ENCODE results near the gene PKDCC. TPM values are rescaled to one million over a fixed set of nuclear protein-coding genes. Genes with fewer than 3 reads are reported as not detected.

Gene PKDCC
- total and polyA plus RNA-seq, 2 of the 8 experiments (the other 6 are each of a cell fraction or from before 2014, with no cell fraction given): 49.9 to 80.1 TPM

GRCh38 chr2:42007551-42007950 is 40.3 kb upstream of the PKDCC start:
- CTCF ChIA-PET (ENCODE audit: partially characterized antibody): interaction anchor here (0.6 to 2.3 kb wide), 6 partner anchors 11 to 154 kb away, joined by 3 to 8 read pairs (median 3); no protein-coding TSS in a partner anchor

More at GRCh38 chr2:42007551-42007950, 40.3 kb upstream of the PKDCC start:
- H3K56ac ChIP-seq (replicated peaks; ENCODE audit: insufficient read length, low read depth, low read length): no peak overlapping the region
- H3K79me1 ChIP-seq (ENCODE audit: low read depth, low read length): no peaks in the 10 kb centered on the region
- DNase-seq (ENCODE audit: low read depth in 1 of 2, low spot score in 2 of 2): no peak
- no peak overlapping the region for H3K4ac ChIP-seq (replicated peaks; ENCODE audit: insufficient read length, low read depth, low read length)
- no peak overlapping the region for H3K4me2 ChIP-seq (ENCODE audit: insufficient read depth in 1 of 2, low read depth in 2 of 2, low read length in 2 of 2)
- H3K36me3 ChIP-seq (ENCODE audit: control insufficient read depth in 2 of 4, insufficient read depth in 4 of 4, low read length in 3 of 4): no peaks in the 10 kb centered on the region
- no peaks in the 10 kb centered on the region for H3K4me1 ChIP-seq (replicated peaks in 1 of 4; ENCODE audit: control insufficient read depth in 3 of 4, insufficient read depth in 4 of 4, low read length in 3 of 4)
- H4K91ac ChIP-seq (replicated peaks; ENCODE audit: insufficient read length, low read length): no peak overlapping the region
- WGBS, 2 experiments (ENCODE audit: extremely low coverage in 1 of 2, insufficient coverage in 1 of 2, insufficient read length in 1 of 2, insufficient replicate concordance in 2 of 2, low coverage in 1 of 2, low lambda C conversion rate in 2 of 2, missing lambda C conversion rate in 1 of 2): 89% methylated on average over 7 of the region's 7 CpGs; no CpG with 5 or more reads in 1 of the 2 experiments
- no peak overlapping the region for H3K23ac ChIP-seq (ENCODE audit: insufficient read length)
- H2AFZ ChIP-seq (ENCODE audit: low read length): no peak overlapping the region
- no peak overlapping the region for H4K8ac ChIP-seq (ENCODE audit: extremely low read depth, insufficient read depth, low read length)
- no peak overlapping the region for H2BK12ac ChIP-seq (ENCODE audit: low read depth, low read length)
- no peak overlapping the region for H4K5ac ChIP-seq (ENCODE audit: insufficient read length, low read depth, low read length)
- H2BK20ac ChIP-seq (ENCODE audit: low read length): no peak overlapping the region
- no peaks in the 10 kb centered on the region for H3K79me2 ChIP-seq (ENCODE audit: control insufficient read depth in 1 of 2, insufficient read depth in 2 of 2, low read length in 2 of 2)
- H3K27me3 ChIP-seq (replicated peaks in 1 of 4; ENCODE audit: control insufficient read depth in 3 of 4, extremely low read depth in 1 of 4, insufficient read depth in 3 of 4, low read length in 3 of 4): no peaks in the 10 kb centered on the region
- no peaks in the 10 kb centered on the region for H3K9me3 ChIP-seq (ENCODE audit: insufficient read depth in 2 of 2, low read depth in 1 of 2, low read length in 1 of 2)
- H2BK5ac ChIP-seq (ENCODE audit: low read depth, low read length): no peak overlapping the region
- POLR2A ChIA-PET (ENCODE audit: partially characterized antibody): interaction anchor here (0.6 kb wide), 1 partner anchor 87 kb away, joined by 4 read pairs; no protein-coding TSS in a partner anchor
- no peak overlapping the region for H3K18ac ChIP-seq (ENCODE audit: extremely low read depth, low read length)
- no peak overlapping the region for H3K14ac ChIP-seq (ENCODE audit: insufficient read length)
- H2BK15ac ChIP-seq (ENCODE audit: low read length): no peak overlapping the region
- H2BK120ac ChIP-seq (replicated peaks; ENCODE audit: low read depth, low read length): no peak overlapping the region
- no peak overlapping the region for H2AK5ac ChIP-seq (ENCODE audit: low read depth, low read length)
- no peak overlapping the region for H3K4me3 ChIP-seq (ENCODE audit: extremely low read depth in 1 of 4, insufficient read depth in 2 of 4, low read depth in 3 of 4, low read length in 4 of 4)
- no peaks in the 10 kb centered on the region for H3K23me2 ChIP-seq (ENCODE audit: low read depth, low read length)
- no peak for TF ChIP-seq CREB1 (IDR thresholded peaks at IDR 0.05)
- TF ChIP-seq RAD21 (IDR thresholded peaks at IDR 0.05 in 1 of 2, conservative IDR thresholded peaks at IDR 0.05 in 1 of 2; ENCODE audit: low read depth in 2 of 2, low read length in 2 of 2): no peak
- no peak for TF ChIP-seq CTBP2 (IDR thresholded peaks at IDR 0.05; ENCODE audit: borderline replicate concordance, insufficient read depth, insufficient read length, low read length)
- no peak for TF ChIP-seq SP2 (IDR thresholded peaks at IDR 0.05; ENCODE audit: low read length)
- TF ChIP-seq MAFK (IDR thresholded peaks at IDR 0.05; ENCODE audit: low read depth, low read length): no peak
- TF ChIP-seq EP300 (IDR thresholded peaks at IDR 0.05; ENCODE audit: borderline replicate concordance in 1 of 2, low read depth in 2 of 2, low read length in 2 of 2): no peak
- no peak overlapping the region for H3K9ac ChIP-seq (replicated peaks in 1 of 4; ENCODE audit: extremely low read depth in 1 of 4, low read depth in 3 of 4, low read length in 3 of 4)
- no peak for FAIRE-seq
- no peak overlapping the region for H3K27ac ChIP-seq (ENCODE audit: low read depth, low read length)
- H4K20me1 ChIP-seq (replicated peaks in 1 of 2; ENCODE audit: control insufficient read depth in 1 of 2, insufficient read depth in 2 of 2, low read length in 2 of 2): no peaks in the 10 kb centered on the region
